NCI-H526 (cell line): ENCODE results near the gene XXYLT1.
"Not testable (repeated sequence)": the region's sequence is repeated elsewhere in the genome, so short reads cannot be mapped to it uniquely, and the experiment has no call there.

ENCODE experiments used
- DNase-seq, 2 experiments: peaks; one replicate each; lab custom pipeline; 2025; lab: John Stamatoyannopoulos, UW

The XXYLT1 gene

GRCh38 chr3:195063581-195064193 is 207.3 kb downstream of the XXYLT1 start:
- no peak for DNase-seq

GRCh38 chr3:195062866-195063540 is 208.0 kb downstream of the XXYLT1 start:
- DNase-seq = no peak

- no peak for DNase-seq
Observed at GRCh38 chr3:195061756-195062655, 209.0 kb downstream of the XXYLT1 start.

- no peak for DNase-seq
Observed at GRCh38 chr3:195060531-195061291, 210.2 kb downstream of the XXYLT1 start.

- DNase-seq = no peak
Observed at GRCh38 chr3:195060217-195060481, 210.8 kb downstream of the XXYLT1 start.

GRCh38 chr3:195059471-195060216 is 211.3 kb downstream of the XXYLT1 start:
- DNase-seq = no peak

- no peak for DNase-seq
Observed at GRCh38 chr3:195059006-195059350, 212.0 kb downstream of the XXYLT1 start.

GRCh38 chr3:195058336-195059005 is 212.5 kb downstream of the XXYLT1 start:
- no peak for DNase-seq

- DNase-seq = no peak
Observed at GRCh38 chr3:195057716-195058115, 213.2 kb downstream of the XXYLT1 start.

- no peak for DNase-seq
Observed at GRCh38 chr3:195056506-195056905, 214.5 kb downstream of the XXYLT1 start.

GRCh38 chr3:195054311-195054710 is 216.6 kb downstream of the XXYLT1 start:
- no peak for DNase-seq

- no peak for DNase-seq
Observed at GRCh38 chr3:195052939-195053338, 218.0 kb downstream of the XXYLT1 start.

GRCh38 chr3:195050296-195050695 is 220.7 kb downstream of the XXYLT1 start:
- DNase-seq = not testable (repeated sequence)

GRCh38 chr3:195048059-195048905 is 222.7 kb downstream of the XXYLT1 start:
- DNase-seq = no peak

- DNase-seq = no peak
Observed at GRCh38 chr3:195047536-195047935, 223.4 kb downstream of the XXYLT1 start.

- no peak for DNase-seq
Observed at GRCh38 chr3:195046441-195046840, 224.5 kb downstream of the XXYLT1 start.

GRCh38 chr3:195045481-195046210 is 225.3 kb downstream of the XXYLT1 start:
- no peak for DNase-seq

- no peak for DNase-seq
Observed at GRCh38 chr3:195044411-195044810, 226.5 kb downstream of the XXYLT1 start.

GRCh38 chr3:195043607-195044339 is 227.2 kb downstream of the XXYLT1 start:
- no peak for DNase-seq
